Panc1 (cell line): ENCODE measurements around the gene ARPC2. TPM values are rescaled to one million over a fixed set of nuclear protein-coding genes. Genes with fewer than 3 reads are reported as not detected.
"Not testable (repeated sequence)": the region's sequence is repeated elsewhere in the genome, so short reads cannot be mapped to it uniquely, and the experiment has no call there.

Experiments used
- ATAC-seq: fragments of 200-7000 bp; cut with Tn5 transposase; 2 replicates; pipeline ENCODE4 v1.9.1; 2020; ENCODE audit warnings: mild to moderate bottlenecking, moderate library complexity
- BruUV-seq: library from RNA; stranded (reverse); fragments of 400-500 nt; replicated peaks from 2 replicates; lab custom pipeline; 2021; lab: Mats Ljungman, UMichigan
- CTCF ChIA-PET: fragments of 300-600 bp; sonication (Branson Sonifier 250); formaldehyde crosslinking; loops from one replicate; lab custom pipeline; 2022; ENCODE audit warnings: antibody characterized with exemption; lab: Charles Lee
- POLR2A ChIA-PET: fragments of 300-600 bp; sonication (Branson Sonifier 250); formaldehyde crosslinking; loops from one replicate; lab custom pipeline; 2022; ENCODE audit warnings: antibody characterized with exemption; lab: Charles Lee
- DNase-seq: peaks from one replicate; pipeline ENCODE4 v3.0.0-alpha.2; 2010; ENCODE audit warnings: low read depth, low spot score
- H3K27ac ChIP-seq: 2 replicates; pipeline ENCODE4 v1.5.1; 2011; ENCODE audit warnings: mild to moderate bottlenecking, low read length, inconsistent platforms
- H3K27me3 ChIP-seq: fragments of 200-500 bp; sonication (Bioruptor generic); 2 replicates; pipeline ENCODE4 v1.6.0; 2014; ENCODE audit warnings: low read length, inconsistent platforms; ENCODE audit not compliant: control insufficient read depth, insufficient read depth
- H3K36me3 ChIP-seq: fragments of 200-500 bp; sonication (Bioruptor generic); 2 replicates; pipeline ENCODE4 v1.5.1; 2014; ENCODE audit warnings: inconsistent platforms, mild to moderate bottlenecking, low read length, moderate library complexity; ENCODE audit not compliant: control insufficient read depth, insufficient read depth
- H3K4me1 ChIP-seq: 2 replicates; pipeline ENCODE4 v1.5.1; 2011; ENCODE audit warnings: inconsistent platforms, mild to moderate bottlenecking, low read length, moderate library complexity; ENCODE audit not compliant: control insufficient read depth, insufficient read depth
- H3K4me3 ChIP-seq, 2 experiments: 2 replicates each; pipeline ENCODE4 v1.5.1; 2011 to 2012; ENCODE audit warnings: low read depth in 2 of 2, low read length in 2 of 2, mild to moderate bottlenecking in 2 of 2, inconsistent platforms in 1 of 2, moderate library complexity in 1 of 2
- H3K9me3 ChIP-seq: fragments of 200-500 bp; sonication (Bioruptor generic); 2 replicates; pipeline ENCODE4 v1.5.1; 2014; ENCODE audit warnings: low read depth, mild to moderate bottlenecking, inconsistent platforms, low read length, moderate library complexity; ENCODE audit not compliant: control insufficient read depth, insufficient read depth
- POLR2AphosphoS5 ChIP-seq: IDR thresholded peaks from 2 replicates; pipeline ENCODE4 v1.6.1; 2012; ENCODE audit warnings: mild to moderate bottlenecking, low read depth, low read length, moderate library complexity
- SIN3A ChIP-seq: IDR thresholded peaks from 2 replicates; pipeline ENCODE4 v1.6.1; 2012; ENCODE audit warnings: low read depth, mild to moderate bottlenecking, low read length, moderate library complexity, borderline replicate concordance; ENCODE audit not compliant: insufficient read depth
- TCF7L2 ChIP-seq: IDR thresholded peaks from 2 replicates; pipeline ENCODE4 v1.6.1; 2011; ENCODE audit warnings: mild to moderate bottlenecking, low read depth, low read length, inconsistent platforms
- in situ Hi-C: cut with HindIII; loops from 2 replicates; pipeline ENCODE4 v1.10.0; 2016; ENCODE audit warnings: low sequenced_read_pairs, low pct_unique_long_range_greater_than_20kb
- intact Hi-C: fragments of 100-400 bp; cut with micrococcal nuclease; formaldehyde crosslinking; loops from one replicate; pipeline ENCODE4 v1.10.0; 2022; ENCODE audit not compliant: unreplicated experiment
- total RNA-seq: library from RNA; stranded (reverse); gene quantifications from one replicate; pipeline ENCODE4 v1.2.1, GENCODE V29; 2021; ENCODE audit not compliant: unreplicated experiment
- TF ChIP-seq, protein P1 (sequence below): fragments of 450-650 bp; IDR thresholded peaks from 2 replicates; pipeline ENCODE4 v1.5.1; 2017; ENCODE audit warnings: mild to moderate bottlenecking
- TF ChIP-seq, protein P2 (sequence below), 2 experiments: IDR thresholded peaks; 2 replicates each; pipeline ENCODE4 v1.6.1; 2011 to 2012; ENCODE audit warnings: low read depth in 2 of 2, control low read depth in 1 of 2, low read length in 1 of 2, mild to moderate bottlenecking in 1 of 2, moderate library complexity in 1 of 2; ENCODE audit not compliant: insufficient read depth in 1 of 2

Gene ARPC2
- total RNA-seq, 1 experiment from 2014 or later = 248 TPM

DNA sequence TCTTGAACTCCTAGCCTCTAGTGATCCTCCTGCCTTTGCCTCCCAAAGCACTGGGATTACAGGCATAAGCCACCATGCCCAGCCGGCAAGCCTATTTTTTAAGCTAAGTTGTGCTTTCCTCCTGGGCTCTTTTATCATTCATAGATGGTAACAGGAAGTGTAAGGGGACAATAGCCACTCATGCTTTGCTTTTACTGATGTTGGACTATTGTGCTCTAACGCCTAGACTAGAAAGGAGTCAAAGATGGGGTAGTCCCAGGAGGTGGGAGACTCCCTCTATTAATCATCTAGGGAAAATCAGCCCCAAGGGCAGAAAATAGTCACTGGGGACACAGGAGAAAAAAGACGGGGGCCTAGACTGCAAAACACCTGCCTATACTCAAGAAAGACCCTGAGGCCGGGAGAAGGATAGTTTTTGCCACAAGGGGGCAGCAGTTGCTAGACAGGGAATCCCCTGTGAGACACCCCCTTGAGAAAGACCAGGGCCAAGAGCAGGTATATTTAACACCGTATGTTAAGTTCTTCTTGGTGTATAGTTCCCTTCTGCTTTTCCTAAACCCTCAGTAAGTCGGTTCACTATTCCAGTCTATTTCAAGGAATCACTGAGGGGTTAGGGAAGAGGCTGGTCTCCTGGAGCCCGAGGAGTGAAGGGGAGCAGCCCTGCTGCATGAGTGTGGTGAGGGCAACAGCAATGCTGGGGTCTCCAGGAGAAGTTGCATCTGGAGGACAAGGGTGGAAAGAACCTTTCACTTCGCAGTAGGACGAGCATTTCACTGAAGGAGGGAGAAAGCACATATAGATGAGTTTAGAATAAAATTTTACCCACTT is 48.1 kb upstream of the ARPC2 start:
- Histone ChIP-seq H3K9me3 (no peaks in the 10 kb centered on the region), H3K4me3 (no peak overlapping the region), H3K36me3 (no peaks in the 10 kb centered on the region), H3K4me1 (no peaks in the 10 kb centered on the region), H3K27ac (no peak overlapping the region), H3K27me3 (peaks cover 5% of the 10 kb centered on the region; the same call in 1 of the 2 replicates)
- ATAC-seq (peak; percentile 83), DNase-seq (peak; percentile 8)
- CTCF ChIA-PET = interaction anchor here (0.9 kb wide), 1 partner anchor 43 kb away, joined by 3 read pairs; the partner anchor contains the start of gene CXCR2
- in situ Hi-C loops (no loop called here), intact Hi-C loops (no loop called here)
- TF ChIP-seq, protein P1, sequence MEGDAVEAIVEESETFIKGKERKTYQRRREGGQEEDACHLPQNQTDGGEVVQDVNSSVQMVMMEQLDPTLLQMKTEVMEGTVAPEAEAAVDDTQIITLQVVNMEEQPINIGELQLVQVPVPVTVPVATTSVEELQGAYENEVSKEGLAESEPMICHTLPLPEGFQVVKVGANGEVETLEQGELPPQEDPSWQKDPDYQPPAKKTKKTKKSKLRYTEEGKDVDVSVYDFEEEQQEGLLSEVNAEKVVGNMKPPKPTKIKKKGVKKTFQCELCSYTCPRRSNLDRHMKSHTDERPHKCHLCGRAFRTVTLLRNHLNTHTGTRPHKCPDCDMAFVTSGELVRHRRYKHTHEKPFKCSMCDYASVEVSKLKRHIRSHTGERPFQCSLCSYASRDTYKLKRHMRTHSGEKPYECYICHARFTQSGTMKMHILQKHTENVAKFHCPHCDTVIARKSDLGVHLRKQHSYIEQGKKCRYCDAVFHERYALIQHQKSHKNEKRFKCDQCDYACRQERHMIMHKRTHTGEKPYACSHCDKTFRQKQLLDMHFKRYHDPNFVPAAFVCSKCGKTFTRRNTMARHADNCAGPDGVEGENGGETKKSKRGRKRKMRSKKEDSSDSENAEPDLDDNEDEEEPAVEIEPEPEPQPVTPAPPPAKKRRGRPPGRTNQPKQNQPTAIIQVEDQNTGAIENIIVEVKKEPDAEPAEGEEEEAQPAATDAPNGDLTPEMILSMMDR = peak; percentile 86
- no peak for TF ChIP-seq POLR2AphosphoS5
- BruUV-seq = no TSS peak
- POLR2A ChIA-PET = no interaction called here

DNA sequence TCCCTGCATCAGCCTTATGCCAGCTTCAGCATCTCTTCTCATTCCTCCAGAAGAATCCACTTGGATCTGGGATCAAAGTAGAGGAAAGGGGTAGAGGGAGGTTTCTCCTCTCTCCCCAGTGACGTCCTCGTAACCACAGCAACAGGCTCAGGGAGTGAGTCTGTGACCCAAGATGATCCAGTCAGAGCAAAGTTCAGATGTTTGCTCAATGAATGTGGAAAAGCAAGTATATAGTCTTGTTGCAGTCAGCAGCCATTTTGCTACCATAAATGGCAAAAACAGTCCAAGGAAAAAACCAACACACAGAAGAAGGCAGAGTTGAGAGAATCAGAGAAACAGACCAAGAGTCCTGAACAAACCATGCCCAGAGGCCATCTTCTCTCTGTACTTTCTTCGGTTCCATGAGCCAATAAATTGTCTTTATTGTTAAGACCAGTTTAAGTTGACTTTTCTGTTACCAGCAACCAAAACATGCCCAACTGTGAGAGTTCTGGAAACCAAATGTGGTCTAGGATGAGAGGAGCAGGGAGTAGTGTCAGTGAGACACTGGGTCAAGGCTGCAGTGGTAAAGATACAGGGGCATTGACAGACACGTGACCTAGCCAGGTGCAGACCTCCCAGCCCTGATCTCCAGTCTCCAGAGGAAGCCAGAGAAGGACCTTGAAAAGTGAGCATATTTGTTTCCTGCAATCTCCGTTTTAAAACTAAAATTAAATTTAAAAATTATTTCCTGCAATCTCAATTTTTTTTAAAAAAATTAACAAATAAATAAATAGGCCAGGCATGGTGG is 47.0 kb upstream of the ARPC2 start:
- ChIA-PET CTCF (no interaction called here), POLR2A (no interaction called here)
- ATAC-seq (no peak), DNase-seq (no peak)
- H3K4me3 ChIP-seq = no peak overlapping the region
- TF ChIP-seq TCF7L2 (no peak), POLR2AphosphoS5 (no peak), SIN3A (no peak)
- TF ChIP-seq, protein P2, sequence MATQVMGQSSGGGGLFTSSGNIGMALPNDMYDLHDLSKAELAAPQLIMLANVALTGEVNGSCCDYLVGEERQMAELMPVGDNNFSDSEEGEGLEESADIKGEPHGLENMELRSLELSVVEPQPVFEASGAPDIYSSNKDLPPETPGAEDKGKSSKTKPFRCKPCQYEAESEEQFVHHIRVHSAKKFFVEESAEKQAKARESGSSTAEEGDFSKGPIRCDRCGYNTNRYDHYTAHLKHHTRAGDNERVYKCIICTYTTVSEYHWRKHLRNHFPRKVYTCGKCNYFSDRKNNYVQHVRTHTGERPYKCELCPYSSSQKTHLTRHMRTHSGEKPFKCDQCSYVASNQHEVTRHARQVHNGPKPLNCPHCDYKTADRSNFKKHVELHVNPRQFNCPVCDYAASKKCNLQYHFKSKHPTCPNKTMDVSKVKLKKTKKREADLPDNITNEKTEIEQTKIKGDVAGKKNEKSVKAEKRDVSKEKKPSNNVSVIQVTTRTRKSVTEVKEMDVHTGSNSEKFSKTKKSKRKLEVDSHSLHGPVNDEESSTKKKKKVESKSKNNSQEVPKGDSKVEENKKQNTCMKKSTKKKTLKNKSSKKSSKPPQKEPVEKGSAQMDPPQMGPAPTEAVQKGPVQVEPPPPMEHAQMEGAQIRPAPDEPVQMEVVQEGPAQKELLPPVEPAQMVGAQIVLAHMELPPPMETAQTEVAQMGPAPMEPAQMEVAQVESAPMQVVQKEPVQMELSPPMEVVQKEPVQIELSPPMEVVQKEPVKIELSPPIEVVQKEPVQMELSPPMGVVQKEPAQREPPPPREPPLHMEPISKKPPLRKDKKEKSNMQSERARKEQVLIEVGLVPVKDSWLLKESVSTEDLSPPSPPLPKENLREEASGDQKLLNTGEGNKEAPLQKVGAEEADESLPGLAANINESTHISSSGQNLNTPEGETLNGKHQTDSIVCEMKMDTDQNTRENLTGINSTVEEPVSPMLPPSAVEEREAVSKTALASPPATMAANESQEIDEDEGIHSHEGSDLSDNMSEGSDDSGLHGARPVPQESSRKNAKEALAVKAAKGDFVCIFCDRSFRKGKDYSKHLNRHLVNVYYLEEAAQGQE (IDR thresholded peaks at IDR 0.05; ENCODE audit: insufficient read depth in 1 of 2, low read depth in 2 of 2, low read length in 1 of 2) = no peak
- no TSS peak for BruUV-seq
- H3K27me3 ChIP-seq = peaks cover 5% of the 10 kb centered on the region; the same call in 1 of the 2 replicates
- no peaks in the 10 kb centered on the region for H3K36me3 ChIP-seq
- no peaks in the 10 kb centered on the region for H3K9me3 ChIP-seq
- no peak overlapping the region for H3K27ac ChIP-seq
- intact Hi-C loops (no loop called here), in situ Hi-C loops (no loop called here)
- H3K4me1 ChIP-seq = no peaks in the 10 kb centered on the region

DNA sequence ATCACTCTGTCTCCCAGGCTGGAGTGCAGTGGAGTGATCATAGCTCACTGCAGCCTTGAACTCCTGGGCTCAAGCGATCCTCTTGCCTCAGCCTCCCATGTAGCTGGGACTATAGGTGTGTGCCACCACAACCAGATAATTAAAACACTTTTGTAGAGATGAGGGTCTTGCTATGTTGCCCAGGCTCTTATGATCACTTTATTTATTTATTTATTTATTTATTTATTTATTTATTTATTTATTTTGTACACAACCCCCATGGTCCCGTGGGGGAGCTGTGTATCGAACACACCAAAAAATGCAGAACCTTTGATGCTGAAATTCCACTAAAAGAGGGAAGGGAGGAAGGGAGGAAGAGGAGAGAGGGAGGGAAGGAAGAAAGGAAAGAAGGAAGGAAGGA is 45.2 kb upstream of the ARPC2 start:
- BruUV-seq, H3K27ac ChIP-seq, H3K4me3 ChIP-seq, POLR2A ChIA-PET, H3K4me1 ChIP-seq, H3K27me3 ChIP-seq, H3K9me3 ChIP-seq, intact Hi-C loops, in situ Hi-C loops, DNase-seq, ATAC-seq, H3K36me3 ChIP-seq: not testable (repeated sequence)
- CTCF ChIA-PET = interaction anchor here (0.7 kb wide), 2 partner anchors 203 to 212 kb away, joined by 3 to 8 read pairs; no protein-coding TSS in a partner anchor
